OCI-LY3 (cell line): ENCODE results near the gene TMEM167A.

ENCODE experiments used
- H2AFZ ChIP-seq: fragments of 200-600, 300-600 bp; shearing (Covaris generic); 2 replicates; pipeline ENCODE4 v1.6.0; 2014; ENCODE audit warnings: antibody characterized with exemption, low read depth, low read length
- H3K27ac ChIP-seq: fragments of 200-600, 300-600 bp; sonication (generic); 2 replicates; pipeline ENCODE4 v1.5.1; 2014; ENCODE audit warnings: mild to moderate bottlenecking, low read length, moderate library complexity, mixed read lengths
- H3K27me3 ChIP-seq: fragments of 200-600, 300-600 bp; sonication (generic); 2 replicates; pipeline ENCODE4 v1.6.1; 2014; ENCODE audit warnings: low read depth, low read length, mixed read lengths
- H3K36me3 ChIP-seq: fragments of 200-600, 300-600 bp; sonication (generic); replicated peaks from 2 replicates; pipeline ENCODE3; 2014; ENCODE audit warnings: low read depth, low read length, mixed read lengths
- H3K4me1 ChIP-seq: fragments of 300-600, 200-600 bp; sonication (generic); 2 replicates; pipeline ENCODE4 v1.6.1; 2014; ENCODE audit warnings: low read length, mixed read lengths
- H3K4me2 ChIP-seq: fragments of 200-600, 300-600 bp; sonication (generic); 2 replicates; pipeline ENCODE4 v1.6.1; 2014; ENCODE audit warnings: low read length, mixed read lengths
- H3K4me3 ChIP-seq: fragments of 300-600, 200-600 bp; sonication (generic); 2 replicates; pipeline ENCODE4 v1.5.1; 2014; ENCODE audit warnings: antibody characterized with exemption, mild to moderate bottlenecking, low read length, moderate library complexity
- H3K79me2 ChIP-seq: fragments of 300-600, 200-600 bp; shearing (Covaris generic); 2 replicates; pipeline ENCODE4 v1.6.1; 2014; ENCODE audit warnings: mild to moderate bottlenecking, low read length, mixed read lengths
- H3K9ac ChIP-seq: fragments of 300-600, 200-600 bp; shearing (Covaris generic); 2 replicates; pipeline ENCODE4 v1.6.0; 2014; ENCODE audit warnings: mild to moderate bottlenecking, low read length, moderate library complexity
- H3K9me3 ChIP-seq: fragments of 200-600, 300-600 bp; shearing (Covaris generic); 2 replicates; pipeline ENCODE4 v1.6.1; 2014; ENCODE audit warnings: low read length, mixed read lengths; ENCODE audit not compliant: insufficient read depth
- H4K20me1 ChIP-seq: fragments of 200-600, 300-600 bp; sonication (generic); 2 replicates; pipeline ENCODE4 v1.6.1; 2016; ENCODE audit warnings: low read length, mixed read lengths; ENCODE audit not compliant: insufficient read depth
- EZH2phosphoT487 ChIP-seq: fragments of 200-600 bp; shearing (Covaris generic); IDR thresholded peaks from 2 replicates; pipeline ENCODE4 v1.6.1; 2018; ENCODE audit warnings: antibody characterized with exemption, mixed run types, low read depth
- TF ChIP-seq, protein P1 (sequence below): fragments of 200-600, 300-600 bp; sonication (generic); IDR thresholded peaks from 2 replicates; pipeline ENCODE4 v1.5.1; 2014; ENCODE audit warnings: antibody characterized with exemption, low read length, low read depth

TMEM167A gene

DNA sequence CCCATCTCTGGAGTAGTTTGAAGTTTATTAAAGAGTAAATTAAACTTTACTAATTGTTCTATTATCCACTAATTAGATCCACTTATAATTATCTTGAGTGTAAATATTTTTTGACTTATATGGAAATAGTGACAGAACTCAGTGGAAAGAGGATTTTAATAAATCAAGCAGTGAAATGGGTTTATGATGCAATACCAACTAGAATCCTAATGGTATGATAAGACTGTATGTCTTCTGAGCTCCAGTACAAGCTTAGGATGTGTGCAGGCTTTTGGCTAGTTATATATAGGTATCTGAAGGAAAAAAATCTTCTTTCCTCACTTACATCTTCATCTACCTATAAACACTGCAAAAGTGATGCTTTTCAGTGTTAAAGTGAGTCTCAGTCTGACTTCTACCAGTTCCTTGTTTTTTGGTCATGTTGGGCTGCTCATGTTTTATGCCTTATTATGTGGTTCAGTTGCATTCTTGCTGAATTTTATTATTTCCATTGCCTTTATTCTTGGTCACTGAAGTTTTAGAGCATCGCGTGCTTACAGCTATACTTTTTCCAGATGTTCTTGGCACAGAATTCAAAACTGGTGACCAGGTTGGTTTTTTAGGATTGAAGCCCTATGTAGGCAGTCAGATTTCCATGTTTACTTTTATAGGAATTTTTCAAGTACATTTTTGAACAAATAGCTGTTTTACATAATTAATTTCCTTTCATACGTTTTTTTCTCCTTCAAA is 30.7 kb upstream of the TMEM167A start:
- H3K4me2 ChIP-seq, result no peak overlapping the region
- H3K4me1 ChIP-seq, result no peaks in the 10 kb centered on the region
- H4K20me1 ChIP-seq, result no peaks in the 10 kb centered on the region
- no peaks in the 10 kb centered on the region for H3K79me2 ChIP-seq
- H2AFZ ChIP-seq, result no peak overlapping the region
- no peak overlapping the region for H3K4me3 ChIP-seq
- H3K9ac ChIP-seq, result no peak overlapping the region
- no peaks in the 10 kb centered on the region for H3K9me3 ChIP-seq
- no peak overlapping the region for H3K27ac ChIP-seq
- TF ChIP-seq, protein P1, sequence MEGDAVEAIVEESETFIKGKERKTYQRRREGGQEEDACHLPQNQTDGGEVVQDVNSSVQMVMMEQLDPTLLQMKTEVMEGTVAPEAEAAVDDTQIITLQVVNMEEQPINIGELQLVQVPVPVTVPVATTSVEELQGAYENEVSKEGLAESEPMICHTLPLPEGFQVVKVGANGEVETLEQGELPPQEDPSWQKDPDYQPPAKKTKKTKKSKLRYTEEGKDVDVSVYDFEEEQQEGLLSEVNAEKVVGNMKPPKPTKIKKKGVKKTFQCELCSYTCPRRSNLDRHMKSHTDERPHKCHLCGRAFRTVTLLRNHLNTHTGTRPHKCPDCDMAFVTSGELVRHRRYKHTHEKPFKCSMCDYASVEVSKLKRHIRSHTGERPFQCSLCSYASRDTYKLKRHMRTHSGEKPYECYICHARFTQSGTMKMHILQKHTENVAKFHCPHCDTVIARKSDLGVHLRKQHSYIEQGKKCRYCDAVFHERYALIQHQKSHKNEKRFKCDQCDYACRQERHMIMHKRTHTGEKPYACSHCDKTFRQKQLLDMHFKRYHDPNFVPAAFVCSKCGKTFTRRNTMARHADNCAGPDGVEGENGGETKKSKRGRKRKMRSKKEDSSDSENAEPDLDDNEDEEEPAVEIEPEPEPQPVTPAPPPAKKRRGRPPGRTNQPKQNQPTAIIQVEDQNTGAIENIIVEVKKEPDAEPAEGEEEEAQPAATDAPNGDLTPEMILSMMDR, result no peak
- no peak for TF ChIP-seq EZH2phosphoT487
- H3K27me3 ChIP-seq, result no peaks in the 10 kb centered on the region
- H3K36me3 ChIP-seq, result peaks cover 3% of the 10 kb centered on the region

DNA sequence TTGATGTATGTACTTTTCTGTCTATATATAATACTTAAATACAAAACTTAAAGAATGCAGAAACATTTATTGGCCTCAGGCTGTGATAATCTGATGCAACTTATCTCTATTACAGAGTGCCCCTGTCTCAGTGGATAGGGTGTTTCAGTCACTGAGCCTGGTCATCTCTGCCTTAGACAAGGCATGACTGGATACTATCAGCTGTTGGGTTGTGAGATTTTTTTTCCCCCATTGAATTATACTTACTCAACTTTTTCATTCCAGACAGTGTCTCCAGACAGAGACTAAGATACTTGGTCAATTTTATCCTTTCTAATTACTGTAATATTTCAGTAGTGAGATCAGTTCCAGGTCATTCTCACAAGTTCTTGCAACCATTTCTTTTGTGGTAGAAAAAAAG is 26.8 kb upstream of the TMEM167A start:
- no peak overlapping the region for H2AFZ ChIP-seq
- TF ChIP-seq EZH2phosphoT487, result no peak
- TF ChIP-seq, protein P1, result no peak

DNA sequence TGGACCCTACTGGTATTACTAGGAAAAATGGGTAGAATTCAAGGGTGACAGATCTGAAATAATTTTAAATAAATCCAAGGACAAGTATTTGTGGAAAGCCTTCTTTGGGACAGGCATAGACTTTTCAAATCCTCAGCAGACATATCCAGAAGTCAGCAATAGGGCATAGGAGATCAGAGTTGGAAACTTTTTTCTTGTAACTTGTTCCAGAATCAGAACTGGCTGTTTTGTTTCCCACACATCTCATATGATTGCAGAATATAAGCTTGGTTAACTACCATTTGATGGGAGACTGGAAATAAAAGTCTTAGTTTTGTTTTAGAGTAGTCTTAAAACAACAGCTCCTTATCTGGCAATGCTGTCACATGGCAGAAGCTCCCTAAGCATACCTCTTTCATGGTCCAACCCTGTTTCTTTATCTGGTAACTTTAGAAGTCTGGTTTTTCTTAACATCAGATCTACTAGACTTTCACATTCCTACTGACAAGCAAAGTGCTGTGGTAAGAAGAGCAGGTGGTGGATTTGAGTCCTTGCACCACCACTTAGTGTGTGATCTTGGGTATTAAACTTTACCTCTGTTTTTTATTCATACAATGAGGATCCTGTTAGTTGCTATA is 25.3 kb upstream of the TMEM167A start:
- no peak overlapping the region for H3K27ac ChIP-seq
- no peak overlapping the region for H3K4me3 ChIP-seq
- H3K4me1 ChIP-seq, result no peaks in the 10 kb centered on the region; the same call in 1 of the 2 replicates
- no peak overlapping the region for H3K9ac ChIP-seq
- no peaks in the 10 kb centered on the region for H3K36me3 ChIP-seq
- H2AFZ ChIP-seq, result no peak overlapping the region
- no peaks in the 10 kb centered on the region for H3K79me2 ChIP-seq
- no peak overlapping the region for H3K4me2 ChIP-seq
- H4K20me1 ChIP-seq, result no peaks in the 10 kb centered on the region
- no peaks in the 10 kb centered on the region for H3K27me3 ChIP-seq
- H3K9me3 ChIP-seq, result no peaks in the 10 kb centered on the region
- no peak for TF ChIP-seq EZH2phosphoT487
- TF ChIP-seq, protein P1, result no peak

More for the DNA sequence above, 26.8 kb upstream of the TMEM167A start:
- Histone ChIP-seq H4K20me1 (no peaks in the 10 kb centered on the region), H3K9me3 (no peaks in the 10 kb centered on the region), H3K79me2 (no peaks in the 10 kb centered on the region), H3K9ac (no peak overlapping the region), H3K27ac (no peak overlapping the region), H3K4me1 (no peaks in the 10 kb centered on the region), H3K4me2 (no peak overlapping the region), H3K36me3 (no peaks in the 10 kb centered on the region), H3K27me3 (no peaks in the 10 kb centered on the region), H3K4me3 (no peak overlapping the region)

DNA sequence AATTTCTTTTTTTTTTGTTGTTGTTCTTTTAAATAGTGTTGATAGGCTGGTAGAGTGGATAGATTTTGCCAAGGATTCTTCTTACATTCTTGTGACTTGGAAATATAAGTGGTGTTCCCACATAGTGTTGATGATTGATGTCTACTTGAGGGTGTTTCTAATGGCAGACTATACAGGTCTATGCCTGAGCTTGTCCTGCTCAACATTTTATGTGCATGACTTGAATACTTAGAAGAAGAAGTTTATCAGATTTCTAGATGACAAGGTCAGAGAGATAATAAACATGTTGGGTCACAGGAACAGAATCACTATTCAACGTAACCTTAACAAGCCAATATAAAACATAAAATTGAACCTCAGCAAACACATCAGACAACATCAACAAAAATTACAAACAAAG is 24.3 kb upstream of the TMEM167A start:
- H2AFZ ChIP-seq, result no peak overlapping the region
- H3K36me3 ChIP-seq, result no peaks in the 10 kb centered on the region
- no peaks in the 10 kb centered on the region; the same call in 1 of the 2 replicates for H3K4me1 ChIP-seq
- TF ChIP-seq, protein P1, result no peak
- no peak for TF ChIP-seq EZH2phosphoT487
- H3K79me2 ChIP-seq, result no peaks in the 10 kb centered on the region
- no peaks in the 10 kb centered on the region for H3K9me3 ChIP-seq
- H3K27me3 ChIP-seq, result no peaks in the 10 kb centered on the region
- H3K4me2 ChIP-seq, result no peak overlapping the region
- no peak overlapping the region for H3K4me3 ChIP-seq
- H4K20me1 ChIP-seq, result no peaks in the 10 kb centered on the region
- H3K27ac ChIP-seq, result no peak overlapping the region
- H3K9ac ChIP-seq, result no peak overlapping the region
